Dedifferentiated amniotic fluid mesenchymal stem cell (primary cell): ENCODE results near the gene CYP4X1.
"Not testable (repeated sequence)": the region's sequence is repeated elsewhere in the genome, so short reads cannot be mapped to it uniquely, and the experiment has no call there.

Experiments
- DNase-seq: peaks from one replicate; pipeline ENCODE4 v3.0.0-alpha.2; 2016; ENCODE audit errors: extremely low spot score

Gene CYP4X1

GRCh38 chr1:47069509-47069908, 46.0 kb downstream of the CYP4X1 start:
- DNase-seq, result not testable (repeated sequence)

GRCh38 chr1:47089356-47089755, 65.9 kb downstream of the CYP4X1 start:
- DNase-seq, result not testable (repeated sequence)

- DNase-seq, result not testable (repeated sequence)
These were observed 68.0 kb downstream of the CYP4X1 start for GRCh38 chr1:47091476-47091875.
